NK-92 (cell line): Measurements from ENCODE around the gene ZBTB11.
A peak's percentile ranks its signal among the peaks of the same experiment; 100 is the strongest.
"Not testable (repeated sequence)": the region's sequence is repeated elsewhere in the genome, so short reads cannot be mapped to it uniquely, and the experiment has no call there.

Source experiments
- DNase-seq: peaks from one replicate; lab custom pipeline; 2025; ENCODE audit not compliant: unreplicated experiment; lab: John Stamatoyannopoulos, UW

Gene ZBTB11, protein sequence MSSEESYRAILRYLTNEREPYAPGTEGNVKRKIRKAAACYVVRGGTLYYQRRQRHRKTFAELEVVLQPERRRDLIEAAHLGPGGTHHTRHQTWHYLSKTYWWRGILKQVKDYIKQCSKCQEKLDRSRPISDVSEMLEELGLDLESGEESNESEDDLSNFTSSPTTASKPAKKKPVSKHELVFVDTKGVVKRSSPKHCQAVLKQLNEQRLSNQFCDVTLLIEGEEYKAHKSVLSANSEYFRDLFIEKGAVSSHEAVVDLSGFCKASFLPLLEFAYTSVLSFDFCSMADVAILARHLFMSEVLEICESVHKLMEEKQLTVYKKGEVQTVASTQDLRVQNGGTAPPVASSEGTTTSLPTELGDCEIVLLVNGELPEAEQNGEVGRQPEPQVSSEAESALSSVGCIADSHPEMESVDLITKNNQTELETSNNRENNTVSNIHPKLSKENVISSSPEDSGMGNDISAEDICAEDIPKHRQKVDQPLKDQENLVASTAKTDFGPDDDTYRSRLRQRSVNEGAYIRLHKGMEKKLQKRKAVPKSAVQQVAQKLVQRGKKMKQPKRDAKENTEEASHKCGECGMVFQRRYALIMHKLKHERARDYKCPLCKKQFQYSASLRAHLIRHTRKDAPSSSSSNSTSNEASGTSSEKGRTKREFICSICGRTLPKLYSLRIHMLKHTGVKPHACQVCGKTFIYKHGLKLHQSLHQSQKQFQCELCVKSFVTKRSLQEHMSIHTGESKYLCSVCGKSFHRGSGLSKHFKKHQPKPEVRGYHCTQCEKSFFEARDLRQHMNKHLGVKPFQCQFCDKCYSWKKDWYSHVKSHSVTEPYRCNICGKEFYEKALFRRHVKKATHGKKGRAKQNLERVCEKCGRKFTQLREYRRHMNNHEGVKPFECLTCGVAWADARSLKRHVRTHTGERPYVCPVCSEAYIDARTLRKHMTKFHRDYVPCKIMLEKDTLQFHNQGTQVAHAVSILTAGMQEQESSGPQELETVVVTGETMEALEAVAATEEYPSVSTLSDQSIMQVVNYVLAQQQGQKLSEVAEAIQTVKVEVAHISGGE

GRCh38 chr3:101676765-101677435, at the start of gene ZBTB11:
Gene ZBTB11 (minus strand): TSS chr3:101677132. CDS start chr3:101676914, 218 bp downstream.
- no peak for DNase-seq

GRCh38 chr3:101725890-101726275, 49.0 kb upstream of the ZBTB11 start:
- DNase-seq, result no peak

DNA sequence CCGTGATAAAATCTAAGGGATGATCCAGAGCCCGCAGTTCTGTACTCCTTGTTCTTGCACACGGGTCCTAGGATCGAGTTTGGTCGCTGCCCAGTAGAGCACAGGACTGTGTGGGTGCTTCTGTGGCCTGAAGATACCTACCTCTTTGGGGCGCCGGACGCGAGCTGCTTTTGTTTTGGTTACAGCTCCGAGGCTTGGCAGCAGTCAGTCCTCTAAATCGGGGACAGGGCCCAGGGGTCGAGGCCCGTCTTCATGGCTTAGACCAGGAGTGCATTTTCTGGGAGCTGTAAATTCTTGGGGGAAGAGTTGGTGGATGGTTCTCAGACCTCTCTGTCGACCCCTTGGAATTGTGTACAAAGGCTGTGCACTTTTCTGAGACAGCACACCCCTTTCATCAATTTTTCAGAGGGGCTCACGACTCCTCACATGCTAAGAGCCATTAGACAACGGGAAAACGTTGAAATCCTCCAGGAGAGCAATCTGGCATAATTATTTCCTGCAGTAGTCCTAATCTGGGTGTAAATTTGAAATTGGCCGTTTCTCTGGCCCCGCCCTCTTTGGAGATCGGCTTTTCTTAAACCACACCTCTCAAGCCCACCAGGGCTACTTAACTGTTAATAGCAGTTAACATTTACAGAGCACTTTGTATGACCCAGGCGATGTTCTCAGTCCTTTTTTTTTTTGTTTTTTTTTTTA, 48.4 kb upstream of the ZBTB11 start:
- no peak for DNase-seq

- DNase-seq, result peak; percentile 36
Observed at GRCh38 chr3:101724329-101725193, 47.6 kb upstream of the ZBTB11 start, which contains the start of gene CEP97. Gene CEP97 (plus strand): TSS chr3:101724614. CDS start chr3:101724677, 63 bp downstream.

DNA sequence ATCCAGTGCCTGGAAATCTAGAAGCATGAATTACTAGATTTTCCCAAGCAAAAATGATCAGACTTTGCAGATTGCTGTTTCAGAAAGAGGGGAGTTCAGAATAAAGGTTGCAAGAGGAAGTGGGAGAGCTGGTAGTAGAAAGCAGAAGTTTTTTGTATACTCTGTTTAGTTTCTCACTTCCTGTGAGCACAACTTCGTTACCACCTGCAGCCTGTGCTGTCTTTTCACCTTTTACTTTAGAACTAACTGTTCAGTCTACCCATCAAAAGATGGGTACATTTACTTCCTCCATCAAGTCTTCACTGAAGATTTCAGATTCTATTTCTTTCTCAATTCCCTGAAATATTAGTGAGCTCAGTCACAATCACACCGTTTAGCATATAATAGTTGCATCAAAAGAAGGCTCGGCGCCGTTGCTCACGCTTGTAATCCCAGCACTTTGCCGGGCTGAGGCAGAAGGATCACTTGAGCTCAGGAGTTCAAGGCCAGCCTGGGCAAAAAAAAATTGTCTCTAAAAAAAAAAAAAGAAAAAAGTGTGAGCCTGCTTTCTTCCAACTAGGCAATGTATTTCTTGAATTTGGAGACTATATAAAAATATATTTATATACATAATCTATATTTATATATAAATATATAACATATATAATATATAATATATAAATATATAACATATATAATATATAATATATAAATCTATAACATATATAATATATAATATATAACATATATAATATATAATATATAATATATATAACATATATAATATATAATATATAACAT, 45.7 kb upstream of the ZBTB11 start:
- DNase-seq, result no peak

GRCh38 chr3:101720851-101721840, 44.2 kb upstream of the ZBTB11 start:
- DNase-seq, result no peak

DNA sequence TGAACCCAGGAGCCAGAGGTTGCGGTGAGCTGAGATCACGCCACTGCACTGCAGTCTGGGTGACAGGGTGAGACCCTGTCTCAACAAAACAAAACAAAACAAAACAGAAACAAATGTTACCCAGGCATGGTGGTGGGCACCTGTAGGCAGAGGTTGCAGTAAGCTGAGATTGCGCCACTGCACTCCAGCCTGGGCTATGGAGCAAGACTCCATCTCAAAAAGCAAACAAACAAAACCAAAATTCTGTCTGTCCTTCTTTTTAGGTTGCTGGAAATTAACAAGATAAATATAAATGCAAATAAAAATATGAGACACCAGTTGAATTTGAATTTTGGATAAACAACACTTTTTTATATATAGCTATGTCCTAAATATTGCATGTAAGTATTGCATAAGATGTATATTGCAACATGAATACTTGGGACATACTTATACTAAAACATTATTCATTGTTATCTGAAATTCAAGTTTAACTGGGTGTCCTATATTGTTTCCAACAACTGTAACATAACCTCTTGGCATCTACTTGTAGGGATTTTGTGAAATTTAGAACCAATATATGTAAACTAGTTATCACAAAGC, 42.8 kb upstream of the ZBTB11 start:
- DNase-seq, result no peak

DNA sequence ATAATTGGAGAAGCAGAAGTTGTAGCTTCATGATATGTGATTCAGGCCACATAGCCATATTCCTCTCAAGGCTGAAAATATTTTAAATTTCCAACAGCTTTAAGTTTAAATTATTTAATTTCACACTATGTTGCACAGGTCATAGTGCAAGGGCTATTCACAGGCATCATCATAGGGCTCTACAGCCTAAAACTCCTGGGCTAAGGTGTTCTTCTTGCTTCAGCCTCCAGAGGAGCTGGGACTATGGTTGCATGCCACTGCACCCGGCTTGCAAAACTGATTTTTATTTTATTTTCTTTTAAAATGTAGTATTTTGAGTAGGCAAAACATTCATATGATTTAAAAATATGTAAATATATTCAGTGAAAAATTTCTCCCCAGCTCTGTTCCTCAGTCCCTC, 41.5 kb upstream of the ZBTB11 start:
- no peak for DNase-seq

DNA sequence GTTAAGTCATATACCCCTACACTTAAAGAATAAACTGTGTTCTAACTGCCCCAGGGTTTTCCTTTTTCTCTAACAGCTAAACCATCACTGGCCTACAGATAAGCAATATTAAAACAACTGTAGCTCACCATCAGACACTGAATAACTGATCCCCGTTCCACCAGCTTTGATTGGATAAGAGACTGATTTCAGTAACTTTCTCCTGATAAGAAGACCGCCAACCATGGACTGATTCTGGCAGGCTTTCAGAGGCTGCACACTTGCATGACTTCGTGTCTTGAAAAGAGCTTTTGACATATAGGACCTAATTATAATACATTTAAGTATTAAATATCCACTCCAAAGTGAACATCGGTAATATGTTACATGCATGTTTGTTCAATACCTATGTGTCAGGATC, 32.2 kb upstream of the ZBTB11 start:
- DNase-seq, result no peak

DNA sequence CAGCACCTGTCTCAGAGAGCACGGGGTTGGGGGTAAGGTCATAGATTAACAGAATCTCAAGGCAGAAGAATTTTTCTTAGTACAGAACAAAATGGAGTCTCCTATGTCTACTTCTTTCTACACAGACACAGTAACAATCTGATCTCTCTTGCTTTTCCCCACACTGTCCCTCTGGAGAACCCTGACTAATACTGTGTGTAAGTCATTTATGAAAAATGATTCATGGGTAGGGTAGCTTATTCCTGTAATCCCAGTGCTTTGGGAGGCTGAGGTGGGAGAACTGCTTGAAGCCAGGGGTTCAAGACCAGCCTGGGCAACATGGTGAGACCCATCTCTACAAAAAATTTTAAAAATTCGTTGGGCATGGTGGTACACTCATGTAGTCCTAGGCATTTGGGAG, 27.7 kb upstream of the ZBTB11 start:
- not testable (repeated sequence) for DNase-seq

DNA sequence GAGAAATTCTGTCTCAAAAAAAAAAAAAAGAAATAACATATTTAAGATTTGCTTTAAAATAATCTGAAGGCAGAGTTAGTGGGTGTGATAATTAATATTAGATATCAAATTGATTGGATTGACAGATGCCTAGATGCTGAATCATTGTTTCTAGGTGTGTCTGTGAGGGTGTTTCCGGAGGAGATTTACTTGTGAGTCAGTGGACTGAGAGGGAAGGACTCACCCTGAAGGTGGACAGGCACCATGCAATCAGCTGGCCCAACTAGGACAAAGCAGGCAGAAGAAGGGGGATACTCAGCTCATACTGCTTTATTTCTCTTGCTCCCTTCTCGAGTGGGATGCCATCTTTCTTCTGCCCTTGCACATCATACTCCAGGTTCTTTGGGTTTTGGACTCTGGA, 26.2 kb upstream of the ZBTB11 start:
- no peak for DNase-seq

- DNase-seq, result no peak
Observed at GRCh38 chr3:101702726-101703125, 25.8 kb upstream of the ZBTB11 start.

GRCh38 chr3:101701696-101702634, 25.0 kb upstream of the ZBTB11 start:
- DNase-seq, result no peak

- DNase-seq, result no peak
Observed at GRCh38 chr3:101695779-101696372, 18.9 kb upstream of the ZBTB11 start.

DNA sequence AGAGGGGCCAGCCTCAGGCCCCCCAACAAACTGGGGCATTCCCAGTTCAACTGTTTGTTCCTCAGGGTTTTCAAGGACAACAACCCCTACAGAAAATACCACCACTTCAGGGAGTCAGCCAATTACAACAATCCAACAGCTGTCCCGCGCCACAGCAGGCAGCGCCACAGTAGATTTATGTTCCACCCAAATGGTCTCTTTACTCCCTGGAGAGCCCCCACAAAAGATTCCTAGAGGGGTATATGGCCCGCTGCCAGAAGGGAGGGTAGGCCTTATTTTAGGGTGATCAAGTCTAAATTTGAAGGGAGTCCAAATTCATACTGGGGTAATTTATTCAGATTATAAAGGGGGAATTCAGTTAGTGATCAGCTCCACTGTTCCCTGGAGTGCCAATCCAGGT, 17.9 kb upstream of the ZBTB11 start:
- DNase-seq, result not testable (repeated sequence)

GRCh38 chr3:101693540-101693939, 16.6 kb upstream of the ZBTB11 start:
- not testable (repeated sequence) for DNase-seq
